Epithelial cell of esophagus (primary cell): ENCODE results near the gene CMBL.
"Not testable (repeated sequence)": the region's sequence is repeated elsewhere in the genome, so short reads cannot be mapped to it uniquely, and the experiment has no call there.

Experiments
- DNase-seq: peaks from one replicate; pipeline ENCODE4 v3.0.0; 2010; ENCODE audit warnings: low read depth
- H3K4me3 ChIP-seq: 2 replicates; pipeline ENCODE4 v1.5.1; 2011; ENCODE audit warnings: mild to moderate bottlenecking, low read length, control low read depth
- TF ChIP-seq, protein P1 (sequence below): IDR thresholded peaks from 2 replicates; pipeline ENCODE4 v1.5.1; 2011; ENCODE audit warnings: low read depth, mild to moderate bottlenecking, low read length, control low read depth, inconsistent platforms; ENCODE audit not compliant: insufficient read depth; ENCODE audit errors: missing control alignments

The CMBL gene

DNA sequence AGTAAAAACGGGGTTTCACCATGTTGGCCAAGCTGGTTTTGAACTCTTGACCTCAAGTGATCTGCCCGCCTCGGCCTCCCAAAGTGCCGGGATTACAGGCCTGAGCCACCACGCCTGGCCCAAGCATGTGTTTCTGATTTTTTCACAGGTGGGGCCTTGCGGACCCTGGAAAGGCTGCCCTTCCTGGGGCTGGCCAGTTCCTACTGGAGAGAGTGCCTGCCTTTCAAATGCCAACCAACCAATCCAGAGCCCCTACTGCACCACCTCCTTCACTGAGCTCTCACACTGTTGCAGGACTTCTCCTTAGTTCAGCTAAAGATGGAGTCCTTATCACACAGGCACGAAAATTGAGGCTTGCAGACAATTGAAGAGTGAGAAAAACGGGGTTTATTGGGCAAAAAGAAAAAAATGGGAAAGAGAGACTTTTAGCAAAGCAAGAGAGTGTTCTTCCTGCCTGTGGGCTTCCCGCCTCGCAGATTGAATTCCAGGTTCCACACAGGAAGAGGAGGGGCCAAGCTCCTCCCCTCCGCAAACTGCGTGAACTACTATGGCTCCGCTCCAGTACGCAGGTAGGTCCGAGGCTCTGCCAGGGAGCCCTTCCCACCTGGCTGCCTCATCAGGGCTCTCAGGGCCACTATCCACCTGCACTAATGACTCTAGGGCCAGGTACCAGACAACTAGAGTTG, 8.3 kb upstream of the CMBL start:
- H3K4me3 ChIP-seq, result no peak overlapping the region
- no peak for DNase-seq
- TF ChIP-seq, protein P1, sequence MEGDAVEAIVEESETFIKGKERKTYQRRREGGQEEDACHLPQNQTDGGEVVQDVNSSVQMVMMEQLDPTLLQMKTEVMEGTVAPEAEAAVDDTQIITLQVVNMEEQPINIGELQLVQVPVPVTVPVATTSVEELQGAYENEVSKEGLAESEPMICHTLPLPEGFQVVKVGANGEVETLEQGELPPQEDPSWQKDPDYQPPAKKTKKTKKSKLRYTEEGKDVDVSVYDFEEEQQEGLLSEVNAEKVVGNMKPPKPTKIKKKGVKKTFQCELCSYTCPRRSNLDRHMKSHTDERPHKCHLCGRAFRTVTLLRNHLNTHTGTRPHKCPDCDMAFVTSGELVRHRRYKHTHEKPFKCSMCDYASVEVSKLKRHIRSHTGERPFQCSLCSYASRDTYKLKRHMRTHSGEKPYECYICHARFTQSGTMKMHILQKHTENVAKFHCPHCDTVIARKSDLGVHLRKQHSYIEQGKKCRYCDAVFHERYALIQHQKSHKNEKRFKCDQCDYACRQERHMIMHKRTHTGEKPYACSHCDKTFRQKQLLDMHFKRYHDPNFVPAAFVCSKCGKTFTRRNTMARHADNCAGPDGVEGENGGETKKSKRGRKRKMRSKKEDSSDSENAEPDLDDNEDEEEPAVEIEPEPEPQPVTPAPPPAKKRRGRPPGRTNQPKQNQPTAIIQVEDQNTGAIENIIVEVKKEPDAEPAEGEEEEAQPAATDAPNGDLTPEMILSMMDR, result no peak

DNA sequence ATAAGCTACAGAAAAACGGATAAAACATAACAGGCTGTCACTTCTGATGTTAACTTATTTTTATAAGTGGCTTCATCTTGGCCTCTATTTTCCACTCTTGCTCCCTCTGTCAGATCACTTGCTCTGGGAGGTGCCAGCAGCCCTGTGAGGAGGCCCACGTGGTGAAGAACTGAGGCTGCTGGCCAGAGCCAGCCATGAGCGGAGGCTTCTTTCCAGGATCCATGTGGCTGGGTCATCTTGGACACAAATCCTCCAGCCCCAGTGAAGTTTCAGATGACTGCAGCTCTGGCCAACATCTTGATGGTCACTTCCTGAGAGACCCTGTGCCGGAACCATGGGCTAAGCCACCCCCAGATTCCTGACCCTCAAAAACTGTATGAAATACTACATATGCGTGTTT, 7.5 kb upstream of the CMBL start:
- no peak overlapping the region for H3K4me3 ChIP-seq
- TF ChIP-seq, protein P1, result no peak
- no peak for DNase-seq

DNA sequence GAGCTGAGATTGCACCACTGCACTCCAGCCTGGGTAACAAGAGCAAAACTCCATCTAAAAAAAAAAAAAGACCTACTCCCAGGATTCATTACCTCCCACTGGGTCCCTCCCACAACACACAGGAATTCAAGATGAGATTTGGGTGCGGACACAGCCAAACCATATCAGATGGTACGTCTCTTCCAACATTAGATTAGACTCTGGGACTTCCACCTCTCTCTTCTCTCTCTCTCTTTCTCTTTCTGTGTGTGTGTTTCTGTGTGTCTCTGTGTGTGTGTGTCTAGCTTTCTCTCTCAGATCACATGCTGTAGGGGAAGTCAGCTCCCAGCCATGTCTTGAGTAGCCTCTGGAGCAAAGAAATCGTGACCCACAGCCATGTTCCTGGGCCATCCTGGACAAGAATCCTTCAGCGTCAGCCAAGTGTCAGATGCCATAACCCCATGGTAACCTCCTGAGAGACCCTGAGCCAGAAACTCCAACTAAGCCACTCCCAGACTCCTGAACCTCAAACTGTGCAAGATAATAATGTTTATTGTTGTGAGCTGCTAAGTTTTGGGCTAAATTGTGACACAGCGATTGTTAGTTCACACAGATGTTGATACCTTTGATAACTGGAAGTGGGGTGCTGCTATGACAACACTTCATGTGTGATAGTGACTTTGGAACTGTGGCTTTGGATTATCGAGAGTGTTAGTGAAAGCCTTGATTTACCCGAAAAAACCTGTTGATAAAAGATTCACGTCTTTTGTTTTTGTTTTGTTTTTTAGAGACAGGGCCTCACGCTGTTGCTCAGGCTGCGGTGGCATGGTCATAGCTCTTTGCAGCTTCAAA, 4.1 kb upstream of the CMBL start:
- no peak for DNase-seq
- TF ChIP-seq, protein P1, result no peak
- H3K4me3 ChIP-seq, result no peak overlapping the region

DNA sequence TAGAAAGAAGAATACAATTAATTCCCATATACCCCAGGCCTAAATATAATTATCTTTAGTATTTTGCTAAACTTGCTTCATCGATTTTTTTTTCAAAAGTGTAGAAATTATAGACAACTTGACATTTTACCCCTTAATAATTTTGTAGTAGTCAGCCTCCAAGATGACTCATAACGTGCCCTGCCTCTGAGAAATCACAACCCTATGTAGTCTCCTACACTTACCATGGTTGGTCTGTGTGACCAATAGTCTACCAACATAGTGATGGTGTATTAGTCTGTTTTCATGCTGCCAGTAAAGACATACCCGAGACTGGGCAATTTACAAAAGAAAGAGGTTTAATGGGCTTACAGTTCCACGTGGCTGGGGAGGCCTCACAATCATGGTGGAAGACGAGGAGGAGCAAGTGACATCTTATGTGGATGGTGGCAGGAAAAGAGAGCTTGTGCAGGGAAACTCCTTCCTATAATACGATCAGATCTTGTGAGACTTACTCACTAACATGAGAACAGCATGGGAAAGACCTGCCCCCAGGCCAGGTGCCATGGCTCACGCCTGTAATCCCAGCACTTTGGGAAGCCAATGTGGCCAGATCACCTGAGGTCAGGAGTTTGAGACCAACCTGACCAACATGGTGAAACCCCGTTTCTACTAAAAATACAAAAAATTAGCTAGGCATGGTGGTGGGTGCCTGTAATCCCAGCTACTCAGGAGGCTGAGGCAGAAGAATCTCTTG, 3.3 kb upstream of the CMBL start:
- not testable (repeated sequence) for H3K4me3 ChIP-seq
- DNase-seq, result peak; percentile 48

DNA sequence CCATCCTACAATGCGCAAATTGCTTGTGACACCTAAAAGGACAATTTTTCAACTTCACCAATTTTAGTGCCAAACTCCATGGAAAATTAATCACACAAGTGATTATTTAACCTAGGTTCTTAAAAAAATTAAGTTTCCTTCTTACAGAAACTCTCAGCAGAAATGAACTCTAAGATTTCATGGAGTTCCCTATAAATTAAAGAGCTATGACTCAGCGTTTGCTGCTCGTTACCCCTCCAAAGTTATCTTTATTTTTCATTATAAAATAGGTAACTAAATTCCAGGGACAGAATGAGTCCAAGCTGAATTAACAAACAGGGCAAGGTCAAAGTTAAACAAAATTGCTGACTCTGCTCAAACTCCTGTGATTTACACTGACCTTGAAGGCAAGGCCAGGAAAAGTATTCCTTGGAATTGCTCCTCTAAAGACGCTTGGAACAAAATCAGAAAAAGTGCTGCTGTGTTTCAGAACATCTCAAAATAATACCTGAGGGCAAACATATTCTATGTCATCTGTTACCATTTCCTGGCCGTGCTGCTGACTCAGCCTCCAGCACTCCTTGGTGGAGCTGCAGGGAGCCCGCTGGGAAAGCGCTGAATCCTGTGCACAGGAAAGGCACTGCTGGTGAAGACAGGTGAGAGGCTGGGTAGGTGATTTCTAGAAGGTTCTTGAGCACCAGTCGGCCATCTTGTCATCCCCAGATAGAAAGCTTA, 2.5 kb upstream of the CMBL start:
- H3K4me3 ChIP-seq, result no peak overlapping the region
- TF ChIP-seq, protein P1, result no peak
- DNase-seq, result peak; percentile 90

DNA sequence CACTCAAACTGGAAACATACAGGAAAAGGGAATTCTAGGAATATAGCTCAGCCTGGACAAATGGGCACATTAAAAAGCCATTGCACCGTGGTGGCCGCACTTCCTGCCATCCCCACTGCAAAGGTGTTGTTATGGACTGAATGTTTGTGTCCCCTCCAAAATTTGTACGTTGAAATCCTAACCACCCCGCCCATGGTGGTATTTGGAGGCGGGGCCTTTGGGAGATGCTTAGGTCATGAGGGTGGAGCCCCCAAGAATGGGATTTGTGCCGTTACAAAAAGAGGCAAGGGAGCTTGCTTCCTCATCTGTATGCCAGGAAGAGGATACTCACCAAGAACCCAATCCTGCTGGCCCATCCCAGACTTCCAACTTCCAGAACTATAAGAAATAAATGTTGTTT, 1.1 kb upstream of the CMBL start:
- TF ChIP-seq, protein P1, result no peak
- H3K4me3 ChIP-seq, result no peak overlapping the region

DNA sequence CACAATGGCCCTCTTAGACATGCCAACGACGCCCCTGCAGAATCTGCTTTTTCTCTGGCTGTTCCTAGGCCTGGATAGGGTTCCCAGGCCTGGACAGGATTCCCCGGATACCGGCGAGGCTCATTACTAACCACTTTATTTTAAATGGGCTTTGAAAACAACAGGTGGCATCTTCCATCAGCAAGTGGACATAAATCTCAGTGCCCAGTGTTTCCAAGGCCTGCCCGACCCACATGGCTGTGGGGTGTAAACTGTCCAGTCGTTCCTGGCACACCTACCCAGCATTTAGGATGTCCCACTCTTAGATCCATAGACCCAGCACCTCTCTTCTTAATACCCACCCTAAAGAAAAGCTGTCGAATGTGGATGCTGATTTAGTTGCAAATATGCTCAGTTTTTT, 896 bp downstream of the CMBL start:
- TF ChIP-seq, protein P1, result no peak
- peak overlapping the region; percentile 46 for H3K4me3 ChIP-seq

More for the DNA sequence above, 1.1 kb upstream of the CMBL start:
- DNase-seq, result no peak

More for the DNA sequence above, 896 bp downstream of the CMBL start:
- no peak for DNase-seq
